H9 (cell line): Measurements from ENCODE around the gene CACNA1D. TPM values are rescaled to one million over a fixed set of nuclear protein-coding genes. Genes with fewer than 3 reads are reported as not detected.

Experiments used
- DNase-seq: peaks from one replicate; pipeline ENCODE4 v3.0.0-alpha.2; 2017
- H2AFZ ChIP-seq: one replicate; pipeline ENCODE4 v1.6.1; 2013; ENCODE audit warnings: mild to moderate bottlenecking, low read length, control low read depth, moderate library complexity
- H2AK5ac ChIP-seq: 2 replicates; pipeline ENCODE4 v1.6.1; 2013; ENCODE audit warnings: low read length, control low read depth, mixed read lengths; ENCODE audit not compliant: insufficient read length
- H2BK120ac ChIP-seq: one replicate; pipeline ENCODE4 v1.6.1; 2013; ENCODE audit warnings: low read depth, mild to moderate bottlenecking, low read length, control low read depth, inconsistent platforms; ENCODE audit not compliant: poor library complexity, severe bottlenecking
- H2BK12ac ChIP-seq: 2 replicates; pipeline ENCODE4 v1.6.1; 2013; ENCODE audit warnings: low read length, control low read depth, mixed read lengths, low read depth; ENCODE audit not compliant: insufficient read length
- H2BK15ac ChIP-seq: 2 replicates; pipeline ENCODE4 v1.6.1; 2013; ENCODE audit warnings: low read depth, low read length, control low read depth
- H2BK20ac ChIP-seq: one replicate; pipeline ENCODE4 v1.6.1; 2013; ENCODE audit warnings: low read depth, mild to moderate bottlenecking, low read length, control low read depth, inconsistent platforms; ENCODE audit not compliant: poor library complexity, severe bottlenecking
- H2BK5ac ChIP-seq: 2 replicates; pipeline ENCODE4 v1.6.1; 2013; ENCODE audit warnings: low read length, control low read depth, mixed read lengths; ENCODE audit not compliant: insufficient read length
- H3K14ac ChIP-seq: 2 replicates; pipeline ENCODE4 v1.6.1; 2013; ENCODE audit warnings: low read length, control low read depth; ENCODE audit not compliant: insufficient read depth
- H3K18ac ChIP-seq: 2 replicates; pipeline ENCODE4 v1.6.1; 2013; ENCODE audit warnings: low read depth, mild to moderate bottlenecking, mixed read lengths, low read length, control low read depth; ENCODE audit not compliant: insufficient read length
- H3K23ac ChIP-seq: 2 replicates; pipeline ENCODE4 v1.6.1; 2013; ENCODE audit warnings: low read length, control low read depth, mixed read lengths, low read depth; ENCODE audit not compliant: insufficient read length
- H3K23me2 ChIP-seq: 2 replicates; pipeline ENCODE4 v1.6.1; 2013; ENCODE audit warnings: low read depth, mild to moderate bottlenecking, mixed read lengths, low read length, control low read depth; ENCODE audit not compliant: insufficient read length, poor library complexity, severe bottlenecking
- H3K27ac ChIP-seq: 2 replicates; pipeline ENCODE4 v1.5.1; 2013; ENCODE audit warnings: low read length, control low read depth, mixed read lengths, low read depth; ENCODE audit not compliant: insufficient read length
- H3K27me3 ChIP-seq: 2 replicates; pipeline ENCODE4 v1.6.1; 2013; ENCODE audit warnings: low read length, control low read depth, inconsistent platforms; ENCODE audit not compliant: insufficient read depth
- H3K4ac ChIP-seq: 2 replicates; pipeline ENCODE4 v1.6.1; 2013; ENCODE audit warnings: low read depth, mild to moderate bottlenecking, control low read depth, inconsistent platforms, low read length, moderate library complexity
- H3K4me1 ChIP-seq: 2 replicates; pipeline ENCODE4 v1.6.1; 2013; ENCODE audit warnings: low read length, control low read depth, inconsistent platforms; ENCODE audit not compliant: insufficient read depth
- H3K4me2 ChIP-seq: 2 replicates; pipeline ENCODE4 v1.6.1; 2013; ENCODE audit warnings: low read length, control low read depth, mixed read lengths; ENCODE audit not compliant: insufficient read length, insufficient read depth
- H3K56ac ChIP-seq: 2 replicates; pipeline ENCODE4 v1.6.1; 2013; ENCODE audit warnings: low read depth, mild to moderate bottlenecking, mixed read lengths, low read length, control low read depth; ENCODE audit not compliant: insufficient read length
- H3K79me1 ChIP-seq: 2 replicates; pipeline ENCODE4 v1.6.1; 2013; ENCODE audit warnings: low read depth, mild to moderate bottlenecking, moderate library complexity, low read length, control low read depth, inconsistent platforms; ENCODE audit not compliant: insufficient read depth, poor library complexity, severe bottlenecking
- H3K79me2 ChIP-seq: 2 replicates; pipeline ENCODE4 v1.6.1; 2013; ENCODE audit warnings: low read length, control low read depth, inconsistent platforms; ENCODE audit not compliant: insufficient read depth
- H3K9ac ChIP-seq: 2 replicates; pipeline ENCODE4 v1.6.1; 2013; ENCODE audit warnings: low read length, control low read depth, mixed read lengths; ENCODE audit not compliant: insufficient read length; ENCODE audit errors: extremely low read depth
- H3K9me3 ChIP-seq: one replicate; pipeline ENCODE4 v1.6.1; 2013; ENCODE audit warnings: low read depth, low read length, inconsistent platforms; ENCODE audit not compliant: control insufficient read depth
- H3T11ph ChIP-seq: one replicate; pipeline ENCODE4 v1.6.1; 2013; ENCODE audit warnings: mild to moderate bottlenecking, low read length, control low read depth, inconsistent platforms
- H4K20me1 ChIP-seq: one replicate; pipeline ENCODE4 v1.6.1; 2013; ENCODE audit not compliant: control insufficient read depth, insufficient read length, insufficient read depth
- H4K5ac ChIP-seq: 2 replicates; pipeline ENCODE4 v1.6.1; 2013; ENCODE audit warnings: low read depth, mild to moderate bottlenecking, mixed read lengths, low read length, control low read depth; ENCODE audit not compliant: insufficient read length
- H4K8ac ChIP-seq: replicated peaks from 2 replicates; pipeline ENCODE4 v1.6.1; 2013; ENCODE audit warnings: low read length, control low read depth, mixed read lengths, low read depth; ENCODE audit not compliant: insufficient read length
- H4K91ac ChIP-seq: 2 replicates; pipeline ENCODE4 v1.6.1; 2013; ENCODE audit warnings: low read depth, mild to moderate bottlenecking, moderate library complexity, mixed read lengths, low read length, control low read depth; ENCODE audit not compliant: insufficient read length
- H3K27ac Mint-ChIP-seq, 3 experiments: 2 replicates in 2 of 3; 3 replicates in 1 of 3; pipeline ENCODE4 v1.8.0; 2020 to 2021; ENCODE audit warnings: mixed read lengths in 3 of 3, mild to moderate bottlenecking in 1 of 3, moderate library complexity in 1 of 3
- H3K27me3 Mint-ChIP-seq: 2 replicates; pipeline ENCODE4 v1.8.0; 2021; ENCODE audit warnings: low read depth, mild to moderate bottlenecking, moderate library complexity, mixed read lengths
- H3K36me3 Mint-ChIP-seq, 3 experiments: 2 replicates in 2 of 3; 3 replicates in 1 of 3; pipeline ENCODE4 v1.8.0; 2020 to 2021; ENCODE audit warnings: low read depth in 3 of 3, mixed read lengths in 3 of 3; ENCODE audit not compliant: insufficient read depth in 1 of 3
- H3K4me1 Mint-ChIP-seq, 2 experiments: 2 replicates each; pipeline ENCODE4 v1.8.0; 2020; ENCODE audit warnings: mixed read lengths in 2 of 2
- H3K4me3 Mint-ChIP-seq, 2 experiments: 2 replicates in 1 of 2; 3 replicates in 1 of 2; pipeline ENCODE4 v1.8.0; 2020 to 2021; ENCODE audit warnings: mild to moderate bottlenecking in 2 of 2, mixed read lengths in 2 of 2, moderate library complexity in 1 of 2
- H3K9me3 Mint-ChIP-seq, 2 experiments: 2 replicates in 1 of 2; 3 replicates in 1 of 2; pipeline ENCODE4 v1.8.0; 2020; ENCODE audit warnings: mild to moderate bottlenecking in 2 of 2, mixed read lengths in 2 of 2, moderate library complexity in 1 of 2
- WGBS: extraction: QIAGEN DNeasy Blood & Tissue Kit; methylation state at CpG from one replicate; pipeline ENCODE4 v1.1.7; 2013; ENCODE audit warnings: missing lambda C conversion rate, low lambda C conversion rate, mixed read lengths; ENCODE audit not compliant: insufficient read length; ENCODE audit errors: extremely low coverage; 5-methylcytosine and 5-hydroxymethylcytosine counted together
- total RNA-seq: library from RNA; stranded (reverse); gene quantifications from 2 replicates; pipeline ENCODE4 v1.2.1, GENCODE V29; 2021
- TF ChIP-seq, protein P1 (sequence below): fragments of 200-600 bp; sonication (generic); conservative IDR thresholded peaks from 3 replicates; pipeline ENCODE4 v1.8.0; 2021; ENCODE audit warnings: antibody characterized with exemption, mild to moderate bottlenecking

The CACNA1D gene
- total RNA-seq, 1 experiment from 2014 or later, result 3.5 TPM

DNA sequence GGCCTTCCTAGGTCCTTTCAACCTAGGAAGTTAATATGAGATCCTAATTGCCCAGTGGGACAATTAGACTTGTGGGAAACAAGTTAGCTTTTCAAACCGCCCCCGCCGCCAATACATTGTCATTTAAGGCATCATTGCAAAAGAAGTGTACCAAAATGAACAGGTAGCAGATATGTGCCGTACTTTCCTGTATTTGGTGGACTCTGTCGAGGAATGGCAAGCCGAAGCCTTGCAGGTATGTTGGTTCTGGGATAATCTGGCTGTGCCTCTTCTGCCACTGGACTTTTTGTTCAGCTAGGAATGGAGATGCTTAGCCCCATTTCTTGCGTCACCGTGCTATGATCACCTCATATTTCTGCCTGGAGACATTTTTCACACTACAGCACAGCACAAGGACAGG, 157.5 kb downstream of the CACNA1D start:
- Histone ChIP-seq H2BK15ac (no peak overlapping the region), H3K18ac (no peak overlapping the region), H3K23me2 (no peaks in the 10 kb centered on the region), H3T11ph (no peak overlapping the region), H2AK5ac (no peak overlapping the region), H3K23ac (no peak overlapping the region), H4K91ac (no peak overlapping the region), H2BK120ac (no peak overlapping the region), H4K5ac (no peak overlapping the region), H3K14ac (no peak overlapping the region), H4K20me1 (no peaks in the 10 kb centered on the region), H3K27me3 (no peaks in the 10 kb centered on the region), H3K79me2 (no peaks in the 10 kb centered on the region), H3K56ac (no peak overlapping the region), H3K9me3 (no peaks in the 10 kb centered on the region), H3K4ac (no peak overlapping the region), H2AFZ (no peak overlapping the region), H3K4me1 (no peaks in the 10 kb centered on the region), H2BK12ac (no peak overlapping the region), H3K9ac (no peak overlapping the region), H2BK5ac (no peak overlapping the region), H3K27ac (no peak overlapping the region), H3K4me2 (no peak overlapping the region), H3K79me1 (no peaks in the 10 kb centered on the region), H2BK20ac (no peak overlapping the region), H4K8ac (no peak overlapping the region)
- Mint-ChIP-seq H3K27ac (no peak overlapping the region), H3K27me3 (no peaks in the 10 kb centered on the region), H3K4me3 (no peak overlapping the region), H3K36me3 (peaks cover 2 to 6% (median 5%) of the 10 kb centered on the region in 3 experiments; a peak in 4 of 7 replicates), H3K9me3 (peaks cover 7 to 8% of the 10 kb centered on the region in 2 experiments), H3K4me1 (no peaks in the 10 kb centered on the region)
- TF ChIP-seq, protein P1, sequence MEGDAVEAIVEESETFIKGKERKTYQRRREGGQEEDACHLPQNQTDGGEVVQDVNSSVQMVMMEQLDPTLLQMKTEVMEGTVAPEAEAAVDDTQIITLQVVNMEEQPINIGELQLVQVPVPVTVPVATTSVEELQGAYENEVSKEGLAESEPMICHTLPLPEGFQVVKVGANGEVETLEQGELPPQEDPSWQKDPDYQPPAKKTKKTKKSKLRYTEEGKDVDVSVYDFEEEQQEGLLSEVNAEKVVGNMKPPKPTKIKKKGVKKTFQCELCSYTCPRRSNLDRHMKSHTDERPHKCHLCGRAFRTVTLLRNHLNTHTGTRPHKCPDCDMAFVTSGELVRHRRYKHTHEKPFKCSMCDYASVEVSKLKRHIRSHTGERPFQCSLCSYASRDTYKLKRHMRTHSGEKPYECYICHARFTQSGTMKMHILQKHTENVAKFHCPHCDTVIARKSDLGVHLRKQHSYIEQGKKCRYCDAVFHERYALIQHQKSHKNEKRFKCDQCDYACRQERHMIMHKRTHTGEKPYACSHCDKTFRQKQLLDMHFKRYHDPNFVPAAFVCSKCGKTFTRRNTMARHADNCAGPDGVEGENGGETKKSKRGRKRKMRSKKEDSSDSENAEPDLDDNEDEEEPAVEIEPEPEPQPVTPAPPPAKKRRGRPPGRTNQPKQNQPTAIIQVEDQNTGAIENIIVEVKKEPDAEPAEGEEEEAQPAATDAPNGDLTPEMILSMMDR, result no peak
- WGBS, result no CpG with 5 or more reads among the region's 8 CpGs
- DNase-seq, result no peak
